ENCODE measurements around the gene COG2. TPM values are rescaled to one million over a fixed set of nuclear protein-coding genes. Genes with fewer than 3 reads are reported as not detected.
A peak's percentile ranks its signal among the peaks of the same experiment; 100 is the strongest.

Gene COG2
- total and polyA plus RNA-seq, 2 of the 13 experiments (the other 11 are each of a cell fraction or from before 2014, with no cell fraction given): 16.8 to 36.3 TPM

GRCh38 chr1:230701434-230701833 lies 59.2 kb downstream of the COG2 start (continued):
- TF ChIP-seq NONO (IDR thresholded peaks at IDR 0.05) (no peak), NONO (CRISPR knock-in tag; conservative IDR thresholded peaks at IDR 0.05) (0 out of 2 replicates have a peak, but pooled peaks have one; percentile 10), KDM2A (CRISPR knock-in tag; IDR thresholded peaks at IDR 0.05; ENCODE audit: borderline replicate concordance, low read depth) (peak; percentile 27; the same call in 1 of the 2 replicates), BRD4 (CRISPR knock-in tag; IDR thresholded peaks at IDR 0.05) (no peak), ZNF30 (CRISPR knock-in tag; IDR thresholded peaks at IDR 0.05) (no peak), GRHL1 (CRISPR knock-in tag; conservative IDR thresholded peaks at IDR 0.05) (no peak), REXO4 (CRISPR knock-in tag; IDR thresholded peaks at IDR 0.05; ENCODE audit: borderline replicate concordance) (no peak), PRPF4 (IDR thresholded peaks at IDR 0.05; ENCODE audit: low read depth, low read length, poor library complexity, severe bottlenecking) (peak; percentile 22), MAF1 (CRISPR knock-in tag; IDR thresholded peaks at IDR 0.05; ENCODE audit: borderline replicate concordance) (no peak), NCOR1 (IDR thresholded peaks at IDR 0.05; ENCODE audit: borderline replicate concordance, low read length) (no peak), ZNF550 (CRISPR knock-in tag; IDR thresholded peaks at IDR 0.05; ENCODE audit: borderline replicate concordance) (no peak), ZFP37 (CRISPR knock-in tag; IDR thresholded peaks at IDR 0.05; ENCODE audit: borderline replicate concordance) (no peak), IKZF1 (IDR thresholded peaks at IDR 0.05) (no peak), GATAD1 (CRISPR knock-in tag; IDR thresholded peaks at IDR 0.05) (no peak), PAF1 (CRISPR knock-in tag; IDR thresholded peaks at IDR 0.05) (peak; percentile 96), ZNF205 (CRISPR knock-in tag; IDR thresholded peaks at IDR 0.05) (no peak)
